Keratinocyte (primary cell): ENCODE measurements around the gene VAMP4.

Experiments used
- CTCF ChIP-seq, 3 experiments: IDR thresholded peaks in 1 of 3; conservative IDR thresholded peaks in 1 of 3; optimal IDR thresholded peaks in 1 of 3; 2 replicates in 2 of 3; 3 replicates in 1 of 3; pipeline versions ENCODE3 to v1.5.1; 2011; ENCODE audit warnings: low read length in 3 of 3, mild to moderate bottlenecking in 3 of 3, moderate library complexity in 2 of 3, control low read depth in 1 of 3, inconsistent platforms in 1 of 3; ENCODE audit not compliant: insufficient read depth in 2 of 3; ENCODE audit errors: extremely low read depth in 1 of 3
- EZH2 ChIP-seq: IDR thresholded peaks from one replicate; pipeline ENCODE4 v1.6.1; 2012; ENCODE audit warnings: inconsistent platforms, mild to moderate bottlenecking, low read length, moderate library complexity

DNA sequence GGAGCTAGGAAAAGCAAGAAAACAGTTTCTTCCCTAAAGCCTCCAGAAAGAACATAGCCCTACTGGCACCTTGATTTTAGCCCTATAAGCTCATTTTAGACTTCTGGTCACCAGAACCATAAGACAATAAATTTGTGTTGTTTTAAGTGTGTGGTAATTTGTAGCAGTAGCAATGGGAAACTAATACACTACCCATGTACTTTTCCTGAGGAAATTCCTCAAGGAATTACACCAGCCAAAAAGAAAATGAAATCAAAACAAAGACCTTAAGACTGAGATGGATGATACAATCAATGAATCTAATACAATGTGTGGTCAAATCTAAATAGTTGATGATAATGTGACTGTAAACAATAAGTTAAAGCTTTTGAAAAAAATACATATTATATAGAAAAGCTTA, 11.8 kb downstream of the VAMP4 start:
- no peak for TF ChIP-seq EZH2
- TF ChIP-seq CTCF (optimal IDR thresholded peaks at IDR 0.05 in 1 of 3, IDR thresholded peaks at IDR 0.05 in 1 of 3, conservative IDR thresholded peaks at IDR 0.05 in 1 of 3; ENCODE audit: extremely low read depth in 1 of 3, insufficient read depth in 2 of 3, low read length in 3 of 3): no peak
